Stimulated activated CD4-positive, alpha-beta T cell treated with anti-CD3 and anti-CD28 coated beads, Interleukin-1b, Interleukin-23, amount 100 ng/mL, for 48 hours (primary cell): Measurements from ENCODE around the gene LRIT1.
"Not testable (repeated sequence)": the region's sequence is repeated elsewhere in the genome, so short reads cannot be mapped to it uniquely, and the experiment has no call there.

Experiments
- DNase-seq: peaks from one replicate; pipeline ENCODE4 v3.0.0-alpha.2; 2020

The LRIT1 gene, protein sequence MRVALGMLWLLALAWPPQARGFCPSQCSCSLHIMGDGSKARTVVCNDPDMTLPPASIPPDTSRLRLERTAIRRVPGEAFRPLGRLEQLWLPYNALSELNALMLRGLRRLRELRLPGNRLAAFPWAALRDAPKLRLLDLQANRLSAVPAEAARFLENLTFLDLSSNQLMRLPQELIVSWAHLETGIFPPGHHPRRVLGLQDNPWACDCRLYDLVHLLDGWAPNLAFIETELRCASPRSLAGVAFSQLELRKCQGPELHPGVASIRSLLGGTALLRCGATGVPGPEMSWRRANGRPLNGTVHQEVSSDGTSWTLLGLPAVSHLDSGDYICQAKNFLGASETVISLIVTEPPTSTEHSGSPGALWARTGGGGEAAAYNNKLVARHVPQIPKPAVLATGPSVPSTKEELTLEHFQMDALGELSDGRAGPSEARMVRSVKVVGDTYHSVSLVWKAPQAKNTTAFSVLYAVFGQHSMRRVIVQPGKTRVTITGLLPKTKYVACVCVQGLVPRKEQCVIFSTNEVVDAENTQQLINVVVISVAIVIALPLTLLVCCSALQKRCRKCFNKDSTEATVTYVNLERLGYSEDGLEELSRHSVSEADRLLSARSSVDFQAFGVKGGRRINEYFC

DNA sequence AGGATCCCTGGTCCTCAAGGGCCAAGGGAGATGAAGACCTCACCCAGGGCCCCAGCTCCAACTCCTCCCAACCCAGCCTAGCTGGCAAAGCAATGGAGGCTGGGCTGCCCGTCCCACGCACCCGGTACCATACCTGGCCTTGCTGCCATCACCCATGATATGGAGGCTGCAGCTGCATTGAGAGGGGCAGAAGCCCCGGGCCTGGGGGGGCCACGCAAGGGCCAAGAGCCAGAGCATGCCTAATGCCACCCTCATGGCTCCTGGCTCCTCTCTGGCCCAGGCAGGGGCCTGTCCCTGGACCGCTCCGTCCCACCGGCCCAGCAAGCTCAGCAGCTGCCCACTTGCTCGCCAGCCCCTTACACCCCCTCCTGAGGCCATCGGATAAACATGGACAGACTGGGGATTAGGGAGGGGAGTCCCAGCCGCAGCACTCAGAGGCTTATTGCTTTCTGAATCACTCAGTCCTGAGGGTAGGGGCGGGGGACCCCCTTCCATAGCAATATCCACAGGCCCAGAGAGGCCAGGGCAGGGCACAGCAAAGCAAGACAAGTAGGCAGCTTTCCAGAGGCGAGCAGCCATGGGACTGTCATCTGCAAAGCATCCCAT, at the start of gene LRIT1:
Gene LRIT1, minus strand, starts transcription at position 362 of the 606 bp plus-strand sequence. Its CDS starts 107 bp downstream, at position 255.
- no peak for DNase-seq

DNA sequence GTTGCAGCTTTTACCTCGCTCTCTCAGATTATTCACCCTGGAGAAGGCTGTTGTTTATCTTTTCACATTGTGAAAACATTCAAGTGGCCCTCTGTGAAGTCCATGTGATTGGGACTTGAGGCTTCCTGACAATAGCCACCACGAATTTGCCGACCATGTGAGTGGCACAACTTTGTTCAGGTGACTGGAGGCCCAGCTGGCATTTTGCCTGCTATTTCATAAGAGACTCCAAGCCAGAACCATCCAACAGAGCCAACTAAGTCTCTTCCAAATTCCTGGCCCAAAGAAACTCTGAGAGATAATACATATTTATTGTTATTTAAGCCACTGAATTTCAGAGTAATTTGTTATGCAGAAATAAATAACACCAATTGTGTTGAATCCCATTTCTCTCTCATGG, 48.9 kb upstream of the LRIT1 start:
- DNase-seq: no peak

DNA sequence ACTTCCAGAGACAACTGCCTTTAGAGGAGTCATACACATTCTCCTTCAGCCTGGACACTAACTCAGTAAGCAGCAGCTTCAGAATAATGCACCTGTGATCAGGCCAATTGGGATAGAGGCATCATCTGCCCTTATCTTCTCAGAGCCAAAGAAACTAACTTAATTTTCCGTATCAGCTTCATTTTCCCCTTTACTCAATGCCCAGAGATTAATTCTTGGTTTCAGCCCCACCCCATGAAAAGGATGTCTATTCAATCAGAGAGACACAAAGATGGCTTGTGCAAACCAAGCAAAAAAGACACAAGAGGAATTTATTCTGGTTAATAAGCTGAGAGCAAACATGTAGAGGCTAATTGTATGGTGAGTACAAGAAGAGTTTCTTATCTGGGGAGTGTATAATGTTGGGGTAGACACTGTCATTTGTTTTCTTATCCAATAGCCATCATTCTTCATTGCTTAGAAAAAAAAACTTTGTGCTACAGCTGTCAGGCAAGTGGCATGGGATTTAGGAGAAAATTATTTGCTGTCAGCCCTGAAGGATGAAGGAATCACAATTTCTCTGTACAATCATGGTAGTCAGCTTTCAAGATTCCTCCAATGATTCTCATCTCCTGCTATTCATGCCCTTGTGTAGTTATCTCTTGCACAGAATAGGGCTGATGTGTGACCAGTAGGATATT, 48.3 kb upstream of the LRIT1 start:
- DNase-seq: no peak

DNA sequence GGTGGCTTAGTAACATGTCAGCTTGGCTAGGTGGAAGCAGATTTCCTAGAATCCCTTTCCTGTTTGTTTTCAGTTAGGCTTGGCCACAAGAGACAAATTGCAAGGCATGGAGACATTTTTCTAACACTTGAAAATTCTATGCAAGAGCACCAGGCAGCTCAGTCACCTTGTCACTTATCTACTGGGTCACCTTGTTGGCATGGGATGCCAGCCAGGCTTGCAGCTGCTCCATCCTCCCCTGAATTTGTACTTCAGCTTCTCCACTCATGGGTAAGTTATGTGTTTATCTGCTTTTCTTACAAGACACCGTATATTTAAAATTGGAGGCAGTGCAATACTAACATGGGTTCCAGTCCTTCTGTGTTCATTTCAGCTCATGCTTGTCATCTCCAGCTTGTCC, 46.8 kb upstream of the LRIT1 start:
- no peak for DNase-seq

DNA sequence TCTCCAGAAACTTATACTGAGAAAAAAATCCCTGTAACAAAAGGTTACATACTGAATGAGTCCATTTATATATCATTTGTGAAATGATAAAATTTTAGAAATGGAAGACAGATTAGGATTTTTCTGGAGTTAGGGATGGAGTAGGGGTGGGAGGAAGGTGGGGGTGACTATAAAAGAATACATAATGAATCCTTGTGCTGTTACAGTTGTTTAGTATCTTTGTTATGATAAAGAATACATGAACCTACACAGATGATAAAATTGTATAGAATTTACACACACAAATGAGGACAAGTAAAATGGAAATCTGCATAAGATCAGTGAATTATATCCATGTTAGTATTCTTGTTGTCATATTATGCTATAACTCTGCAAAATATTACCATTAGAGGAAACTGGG, 45.3 kb upstream of the LRIT1 start:
- no peak for DNase-seq

DNA sequence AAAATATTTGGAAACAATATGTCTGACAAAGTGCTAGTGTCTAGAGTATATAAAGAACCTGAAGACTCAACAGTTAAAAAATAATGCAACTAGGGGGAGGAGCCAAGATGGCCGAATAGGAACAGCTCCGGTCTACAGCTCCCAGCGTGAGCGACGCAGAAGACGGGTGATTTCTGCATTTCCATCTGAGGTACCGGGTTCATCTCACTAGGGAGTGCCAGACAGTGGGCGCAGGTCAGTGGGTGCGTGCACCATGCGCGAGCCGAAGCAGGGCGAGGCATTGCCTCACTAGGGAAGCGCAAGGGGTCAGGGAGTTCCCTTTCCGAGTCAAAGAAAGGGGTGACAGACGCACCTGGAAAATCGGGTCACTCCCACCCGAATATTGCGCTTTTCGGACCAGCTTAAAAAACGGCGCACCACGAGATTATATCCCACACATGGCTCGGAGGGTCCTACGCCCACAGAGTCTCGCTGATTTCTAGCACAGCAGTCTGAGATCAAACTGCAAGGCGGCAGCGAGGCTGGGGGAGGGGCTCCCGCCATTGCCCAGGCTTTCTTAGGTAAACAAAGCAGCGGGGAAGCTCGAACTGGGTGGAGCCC, 38.6 kb upstream of the LRIT1 start:
- DNase-seq: not testable (repeated sequence)

DNA sequence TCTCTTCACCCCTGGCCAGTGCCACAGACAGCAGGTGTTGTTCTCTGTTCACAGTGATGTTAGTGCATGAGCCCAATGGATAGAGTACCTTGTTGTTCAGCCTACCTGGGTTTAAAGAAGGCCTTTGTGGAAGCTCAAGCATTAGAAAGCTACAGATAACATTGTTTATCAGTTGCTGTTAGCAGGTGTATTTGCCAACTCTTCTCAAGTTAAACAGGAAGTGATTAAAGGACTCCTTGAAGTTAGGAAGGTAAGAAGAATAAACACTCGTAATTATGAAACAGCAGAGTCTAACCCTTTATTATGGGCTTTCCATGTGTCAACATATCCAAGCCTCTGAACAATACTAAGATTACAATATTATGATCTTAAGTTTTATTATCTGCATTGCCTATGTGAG, 29.4 kb upstream of the LRIT1 start:
- DNase-seq: no peak

DNA sequence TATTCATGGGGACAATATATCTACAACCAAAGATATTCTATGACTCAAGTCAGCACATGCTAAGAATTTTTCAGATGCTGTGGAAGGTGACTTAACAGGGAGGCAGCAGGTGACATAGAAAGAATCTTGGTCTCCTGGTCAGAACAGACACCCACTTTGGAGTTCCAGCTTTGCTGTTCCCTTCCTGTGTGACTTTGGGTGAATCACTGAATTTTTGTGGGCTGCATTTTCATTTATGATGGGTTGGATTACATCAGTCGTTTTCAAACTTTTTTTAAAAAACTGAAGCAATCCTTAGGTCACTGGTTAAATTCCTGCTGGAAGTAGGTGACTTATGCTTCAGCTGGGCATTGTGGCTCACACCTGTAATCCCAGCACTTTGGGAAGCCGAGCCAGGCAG, 28.4 kb upstream of the LRIT1 start:
- no peak for DNase-seq

DNA sequence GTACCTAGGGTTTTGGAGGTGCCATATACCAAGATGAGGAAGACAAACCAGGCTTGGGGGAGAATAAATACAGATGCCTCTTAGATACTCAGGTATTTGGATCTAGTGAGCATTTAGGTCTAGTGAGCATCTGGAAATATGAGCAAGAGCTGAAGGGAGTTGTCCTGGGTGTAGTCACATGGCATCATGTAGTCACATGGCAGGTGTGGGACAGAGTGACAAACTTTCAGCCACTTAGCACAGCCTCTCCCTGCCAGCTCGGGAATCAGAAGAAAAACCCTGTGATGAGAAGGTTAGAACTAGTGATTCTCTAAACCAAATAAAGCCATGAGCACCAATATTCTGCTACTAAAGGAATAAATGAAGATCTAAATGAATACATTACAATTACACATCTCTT, 27.8 kb upstream of the LRIT1 start:
- DNase-seq: no peak

DNA sequence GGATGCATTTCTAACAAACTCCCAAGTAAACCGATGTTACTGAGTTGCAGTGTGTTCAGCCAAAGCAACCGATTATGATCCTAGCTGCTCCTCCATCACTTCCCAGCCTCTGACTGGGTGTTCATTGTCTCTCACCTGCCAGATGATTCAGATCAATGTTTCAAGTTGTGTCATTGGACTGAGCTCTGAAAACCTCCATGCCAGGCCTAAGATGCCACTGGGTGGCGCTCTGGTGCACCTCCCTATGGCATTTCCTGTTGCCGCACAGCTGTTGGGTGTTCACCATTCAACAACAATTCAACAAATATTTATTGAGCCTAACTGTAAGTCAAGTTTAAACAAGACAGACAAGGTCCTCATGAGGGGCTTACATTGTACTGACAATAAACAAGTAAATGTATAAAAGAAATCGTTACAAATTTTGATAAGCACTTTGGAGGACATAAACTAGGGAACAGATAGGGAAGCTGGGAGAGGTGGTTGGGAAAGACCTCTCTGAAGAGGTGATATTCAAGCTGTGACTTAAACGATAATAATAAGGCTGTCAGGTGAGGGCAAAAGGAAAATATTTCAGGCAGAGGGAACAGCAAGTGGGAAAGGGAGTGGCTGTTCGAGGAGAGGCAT, 26.3 kb upstream of the LRIT1 start:
- DNase-seq: peak; percentile 87

DNA sequence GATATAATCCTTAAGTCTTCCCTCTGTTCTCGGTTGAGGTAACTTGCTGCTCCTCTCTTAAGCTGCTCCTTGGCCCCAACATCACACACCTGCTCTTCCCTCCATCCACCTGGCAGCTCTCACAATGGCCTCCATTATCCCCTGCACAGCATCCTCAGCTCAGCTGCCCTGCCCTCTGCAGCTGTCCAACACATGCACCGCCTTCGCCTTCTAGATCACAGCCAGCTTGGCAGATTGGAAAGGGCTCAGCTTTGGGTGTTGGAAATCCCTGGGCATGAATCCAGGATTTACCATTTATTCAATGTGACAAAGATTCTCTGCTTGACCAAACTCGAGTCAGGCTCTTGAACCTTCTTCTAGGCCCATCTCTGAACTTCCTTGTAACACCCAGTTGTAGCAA, 24.1 kb upstream of the LRIT1 start:
- DNase-seq: no peak

DNA sequence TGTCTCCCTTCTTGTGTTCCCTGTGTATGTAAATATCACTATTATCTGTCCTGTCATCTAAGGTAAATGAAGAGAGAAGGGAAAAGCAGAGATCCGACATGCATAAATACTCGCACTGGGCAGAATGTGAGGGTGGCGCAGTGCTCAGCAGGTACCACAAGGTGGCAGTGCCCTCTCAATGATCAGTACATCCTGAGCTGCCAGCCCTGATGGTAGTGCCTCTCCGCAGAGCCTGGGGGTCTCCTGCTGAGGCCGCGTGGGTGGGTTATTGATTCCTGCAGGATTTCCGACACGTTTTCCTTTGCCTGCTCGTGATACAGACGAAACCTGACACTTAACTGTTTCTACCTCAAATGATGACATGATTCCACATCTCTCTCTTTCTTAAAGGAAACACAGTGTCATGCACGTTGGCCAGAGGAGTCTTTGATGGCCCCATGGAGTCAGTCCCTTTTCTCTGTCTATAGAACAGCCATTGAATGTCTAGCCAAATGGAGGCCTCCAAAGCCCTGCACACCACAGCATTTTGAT, 23.3 kb upstream of the LRIT1 start:
- DNase-seq: peak; percentile 72

DNA sequence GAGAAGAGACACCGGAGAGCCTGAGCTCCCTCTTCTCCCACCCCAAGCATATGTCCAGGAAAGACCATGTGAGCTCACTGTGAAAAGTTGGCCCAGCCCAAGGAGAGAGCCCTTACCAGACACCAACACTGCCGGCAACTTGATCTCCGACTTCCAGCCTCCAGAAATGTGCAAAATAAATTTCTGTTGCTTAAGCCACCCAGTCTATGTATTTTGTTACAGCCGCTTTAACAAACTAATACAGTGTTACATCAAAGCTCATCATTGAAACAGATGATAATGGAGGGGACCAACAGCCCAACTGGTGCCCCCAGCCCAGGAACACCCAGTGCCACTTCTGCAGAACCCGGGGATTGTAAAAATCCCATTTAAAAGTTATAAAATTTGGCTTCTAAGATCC, 22.4 kb upstream of the LRIT1 start:
- DNase-seq: no peak

DNA sequence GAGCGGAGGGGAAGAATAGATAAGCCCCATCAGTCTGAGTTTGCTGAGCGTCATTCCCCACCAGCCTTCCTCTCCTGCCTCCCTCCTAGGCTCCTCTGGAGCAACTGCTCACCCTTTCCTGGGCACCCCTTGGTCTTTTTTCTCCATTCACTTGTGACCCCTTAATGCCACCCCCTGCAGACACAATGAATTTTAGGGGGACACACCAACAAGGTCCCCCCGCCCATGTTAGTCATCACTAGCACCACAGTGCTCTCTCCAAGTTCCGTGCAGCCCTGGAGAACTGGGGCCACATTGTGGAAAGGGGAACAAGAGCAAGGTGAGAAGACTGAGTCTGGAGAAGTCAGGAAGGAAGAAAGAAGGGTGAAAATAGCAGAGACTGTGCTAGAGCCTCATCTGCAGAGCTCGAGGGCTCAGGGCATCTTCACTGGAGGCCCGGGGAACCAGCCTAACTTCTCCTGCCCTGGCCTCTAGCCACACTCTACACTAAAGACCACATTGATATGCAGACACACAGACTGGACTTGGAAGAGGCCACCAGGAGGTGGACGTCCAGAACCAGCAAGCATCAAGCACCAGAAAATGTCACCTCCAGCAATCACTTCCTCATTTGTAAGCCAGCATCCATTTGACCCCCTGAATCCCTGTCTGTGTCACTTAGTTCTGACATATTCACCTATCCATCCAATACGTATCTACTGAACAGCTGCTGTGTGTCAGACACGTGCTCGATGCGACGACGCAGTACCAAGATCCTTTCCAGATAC, 21.0 kb upstream of the LRIT1 start:
- DNase-seq: no peak

DNA sequence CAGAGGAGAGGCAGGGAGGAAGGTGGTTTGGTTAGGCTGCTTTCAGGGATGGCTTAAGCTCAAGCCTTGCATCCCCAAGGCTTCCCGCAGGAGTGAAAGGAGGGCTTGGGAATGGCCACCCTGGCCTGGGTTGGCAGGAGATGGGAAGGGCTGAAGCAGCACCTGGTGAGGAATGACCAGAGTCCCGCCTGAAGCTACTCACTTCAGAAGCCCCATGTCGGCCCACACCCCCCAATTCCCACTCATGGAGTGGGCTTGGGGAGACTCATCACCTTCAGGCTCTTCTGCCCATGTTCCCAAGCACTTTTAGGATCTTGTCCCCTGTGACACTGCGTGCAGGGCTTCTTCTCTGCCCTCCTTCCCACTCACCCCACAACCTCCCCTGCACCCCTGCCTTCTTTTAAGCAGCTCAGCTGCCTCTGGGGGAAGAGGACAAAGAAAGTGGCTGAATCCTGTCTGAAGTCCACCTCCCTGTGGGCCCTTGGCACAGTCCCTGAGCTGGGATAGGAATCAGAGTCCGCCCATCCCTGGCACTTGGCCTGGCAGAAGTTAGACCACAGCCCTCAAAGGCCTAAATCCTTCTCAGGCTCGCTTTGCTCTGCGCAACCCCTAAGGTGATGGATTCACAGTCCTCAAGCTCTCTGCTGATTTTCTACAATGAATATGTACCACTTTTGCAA, 20.0 kb upstream of the LRIT1 start:
- no peak for DNase-seq

DNA sequence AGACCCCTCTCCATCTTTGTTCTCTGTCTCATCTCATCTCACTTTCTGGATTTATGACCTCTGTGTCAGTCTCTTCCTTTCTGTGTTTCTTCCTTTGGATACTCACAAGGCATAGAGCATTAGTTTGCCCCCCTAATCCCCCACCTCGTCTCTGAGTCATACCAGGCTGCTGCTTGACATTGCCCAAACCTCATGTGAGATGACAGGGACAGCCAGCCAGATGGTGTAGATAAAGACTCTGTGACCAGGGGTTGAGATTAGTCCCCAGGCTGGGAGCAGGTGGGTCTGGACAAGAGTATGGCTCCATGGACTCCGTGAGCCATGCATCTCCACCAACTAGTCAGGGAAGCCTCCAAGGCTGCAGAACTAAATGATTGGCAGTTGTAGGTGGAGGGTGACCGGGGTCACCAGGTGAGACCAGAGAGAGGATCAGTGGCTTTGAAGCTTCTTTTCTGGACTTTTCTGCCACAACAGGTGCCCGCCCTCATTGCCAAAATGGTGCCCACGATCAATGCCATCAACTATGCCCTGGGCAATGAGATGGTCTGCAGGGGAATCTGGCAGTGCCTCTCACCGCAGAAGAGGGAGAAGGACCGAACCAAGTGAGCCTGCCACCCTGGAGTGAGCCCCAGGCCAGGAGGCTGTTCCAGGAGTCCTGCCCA, 16.8 kb upstream of the LRIT1 start:
- DNase-seq: no peak

DNA sequence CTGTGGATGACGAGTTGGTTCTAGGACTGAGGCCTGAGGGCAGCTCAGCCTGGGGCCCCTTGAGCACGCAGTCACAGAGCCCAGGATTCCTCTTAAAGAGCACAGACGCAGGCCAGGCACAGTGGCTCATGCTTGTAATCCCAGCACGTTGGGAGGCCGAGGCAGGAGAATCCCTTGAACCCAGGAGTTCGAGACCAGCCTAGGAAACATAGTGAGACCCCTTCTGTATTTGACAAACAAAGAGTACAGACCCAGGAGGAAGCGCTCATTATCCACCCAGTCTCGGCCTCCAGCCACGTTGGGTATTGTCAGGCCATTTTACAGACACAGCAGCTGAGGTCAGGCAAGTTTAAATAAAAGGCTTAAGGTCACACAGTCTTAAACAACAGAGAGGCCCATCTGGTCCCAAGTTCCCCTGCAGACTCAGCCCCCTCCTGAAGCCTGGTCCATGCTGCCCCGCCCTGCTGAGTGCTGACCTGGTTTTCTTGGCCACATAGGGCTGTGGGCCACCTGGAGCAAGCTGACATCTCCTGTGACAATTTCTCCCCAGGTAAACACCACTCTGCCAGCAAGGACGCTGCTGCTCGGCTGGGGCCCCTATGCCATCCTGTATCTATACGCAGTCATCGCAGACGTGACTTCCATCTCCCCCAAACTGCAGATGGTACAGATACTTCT, 16.1 kb upstream of the LRIT1 start:
- DNase-seq: no peak

DNA sequence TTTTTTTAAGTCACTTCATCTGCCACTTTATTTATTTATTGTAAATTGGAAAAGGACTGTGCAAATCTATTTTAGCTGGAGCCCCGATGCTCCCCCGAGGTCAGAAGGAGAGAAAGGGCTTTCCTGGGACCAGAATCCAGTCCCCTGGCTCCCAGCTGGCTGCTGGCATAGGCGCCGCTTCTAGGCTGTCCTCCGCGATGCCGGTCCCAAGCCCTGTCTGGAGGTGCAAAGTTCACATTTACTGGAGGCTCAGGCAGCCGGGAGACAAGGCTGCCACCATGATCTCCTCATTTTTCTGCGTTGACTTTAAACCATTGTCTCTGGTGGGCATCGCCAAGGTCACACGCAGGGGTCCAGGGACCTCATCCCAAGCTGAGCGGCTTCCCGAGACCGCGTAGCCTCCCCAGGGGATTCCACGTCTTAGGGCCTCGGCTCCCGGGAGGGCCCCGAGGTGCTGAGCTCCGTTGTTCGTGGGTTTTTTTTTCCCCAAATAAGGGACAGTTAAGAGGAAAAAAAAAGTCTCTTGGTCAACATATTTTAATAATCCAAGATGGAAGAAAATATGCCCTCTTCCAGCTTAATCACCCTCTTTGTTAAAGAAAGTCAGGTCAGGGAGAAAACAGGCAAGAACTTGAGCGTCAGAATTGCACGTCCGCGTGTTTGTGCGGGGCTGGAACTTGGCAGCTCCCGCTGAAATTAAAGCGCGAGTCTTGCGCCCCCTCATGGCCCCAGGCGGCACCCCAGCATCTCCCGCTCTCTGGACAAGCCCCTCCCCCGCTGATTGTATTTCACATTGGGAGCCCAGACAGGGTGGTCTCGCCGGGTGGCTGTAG, 15.4 kb upstream of the LRIT1 start:
- peak; percentile 63 for DNase-seq
